GM23248 (cell line): ENCODE measurements around the gene SERPINA6. TPM values are rescaled to one million over a fixed set of nuclear protein-coding genes. Genes with fewer than 3 reads are reported as not detected.

ENCODE experiments used
- DNase-seq: peaks from one replicate; pipeline ENCODE4 v3.0.0-alpha.2; 2015
- H2AFZ ChIP-seq: fragments of 200-600 bp; sonication (generic); 2 replicates; pipeline ENCODE4 v1.6.1; 2016; ENCODE audit warnings: antibody characterized with exemption
- H3F3A ChIP-seq: fragments of 200-600 bp; sonication (generic); 2 replicates; pipeline ENCODE4 v1.6.1; 2016; ENCODE audit warnings: mild to moderate bottlenecking, antibody characterized with exemption, mixed run types; ENCODE audit not compliant: insufficient read depth
- H3K27ac ChIP-seq: fragments of 200-600 bp; sonication (generic); 2 replicates; pipeline ENCODE4 v1.5.1; 2016; ENCODE audit warnings: mild to moderate bottlenecking
- H3K27me3 ChIP-seq: fragments of 200-600 bp; sonication (generic); replicated peaks from 2 replicates; pipeline ENCODE4 v1.6.1; 2016; ENCODE audit warnings: mild to moderate bottlenecking; ENCODE audit not compliant: insufficient read depth
- H3K36me3 ChIP-seq: fragments of 200-600 bp; sonication (generic); 2 replicates; pipeline ENCODE4 v1.6.1; 2016; ENCODE audit warnings: low read depth, mild to moderate bottlenecking
- H3K4me1 ChIP-seq: fragments of 200-600 bp; sonication (generic); 2 replicates; pipeline ENCODE4 v1.6.1; 2016; ENCODE audit warnings: mild to moderate bottlenecking; ENCODE audit not compliant: insufficient read depth
- H3K4me2 ChIP-seq: fragments of 200-600 bp; sonication (generic); one replicate; pipeline ENCODE4 v1.6.1; 2016; ENCODE audit warnings: mild to moderate bottlenecking; ENCODE audit not compliant: unreplicated experiment
- H3K4me3 ChIP-seq: fragments of 200-600 bp; sonication (generic); 2 replicates; pipeline ENCODE4 v1.5.1; 2016; ENCODE audit warnings: mild to moderate bottlenecking
- H3K79me2 ChIP-seq: fragments of 200-600 bp; sonication (generic); 2 replicates; pipeline ENCODE4 v1.6.1; 2016; ENCODE audit warnings: mild to moderate bottlenecking; ENCODE audit not compliant: insufficient read depth
- H3K9ac ChIP-seq: fragments of 200-600 bp; sonication (generic); 2 replicates; pipeline ENCODE4 v1.6.1; 2016; ENCODE audit warnings: mild to moderate bottlenecking
- H3K9me2 ChIP-seq: fragments of 200-600 bp; sonication (generic); 2 replicates; pipeline ENCODE4 v1.6.1; 2016; ENCODE audit warnings: mixed run types, mild to moderate bottlenecking, moderate library complexity; ENCODE audit not compliant: insufficient read depth
- H3K9me3 ChIP-seq: fragments of 200-600 bp; sonication (generic); one replicate; pipeline ENCODE4 v1.6.1; 2017; ENCODE audit warnings: low read depth
- H4K20me1 ChIP-seq: fragments of 200-600 bp; sonication (generic); 2 replicates; pipeline ENCODE4 v1.6.0; 2016; ENCODE audit not compliant: insufficient read depth
- EZH2 ChIP-seq: fragments of 200-600 bp; sonication (generic); IDR thresholded peaks from 2 replicates; pipeline ENCODE4 v1.6.1; 2018; ENCODE audit warnings: antibody characterized with exemption, mild to moderate bottlenecking; ENCODE audit not compliant: insufficient read depth, poor library complexity, severe bottlenecking
- EZH2phosphoT487 ChIP-seq: fragments of 200-600 bp; sonication (generic); IDR thresholded peaks from 2 replicates; pipeline ENCODE4 v1.6.1; 2018; ENCODE audit warnings: antibody characterized with exemption, moderate library complexity, mild to moderate bottlenecking, low read depth; ENCODE audit not compliant: insufficient read depth
- WGBS, 2 experiments: methylation state at CpG; one replicate each; pipeline ENCODE4 v1.1.6; 2015 to 2017; ENCODE audit warnings: low lambda C conversion rate in 2 of 2, low coverage in 1 of 2; ENCODE audit errors: missing lambda C conversion rate in 2 of 2; 5-methylcytosine and 5-hydroxymethylcytosine counted together
- in situ Hi-C: fragments of 300-500 bp; cut with MboI; formaldehyde crosslinking; loops from 2 replicates; pipeline ENCODE4 v1.15.0; 2020
- polyA plus RNA-seq: library from polyadenylated mRNA; unstranded; fragments of >200 nt; fragmentation: Nextera tagmentation; extraction: Ambion mirVana; gene quantifications from 2 replicates; pipeline ENCODE4 v1.2.1, GENCODE V29; 2016
- total RNA-seq: library from RNA; depleted of rRNA; stranded (reverse); fragments of >200 nt; shearing (Covaris generic); gene quantifications from 2 replicates; pipeline ENCODE4 v1.2.3, GENCODE V29; 2014

Gene SERPINA6
- total and polyA plus RNA-seq, 2 experiments from 2014 or later: not detected

DNA sequence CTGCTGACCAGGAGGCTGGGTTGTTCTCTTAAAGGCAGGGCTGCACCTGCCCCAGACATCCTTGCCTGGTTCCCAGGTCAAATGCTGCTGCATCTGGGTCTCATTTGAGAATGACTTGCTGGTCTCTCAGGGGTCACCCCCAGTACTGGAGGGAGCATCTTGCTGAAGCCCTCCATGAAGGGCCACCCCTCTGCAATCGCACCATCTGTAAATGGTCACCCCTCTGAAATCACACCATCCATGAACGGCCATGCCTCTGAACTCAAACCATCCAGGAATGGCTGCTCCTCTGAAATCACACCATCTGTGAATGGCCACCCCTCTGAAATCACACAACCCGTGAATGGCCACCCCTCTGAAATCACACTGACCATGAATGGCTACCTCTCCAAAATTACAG lies 7.3 kb upstream of the SERPINA6 start:
- Histone ChIP-seq H2AFZ (no peak overlapping the region), H3F3A (no peaks in the 10 kb centered on the region), H3K4me3 (no peak overlapping the region), H3K79me2 (no peaks in the 10 kb centered on the region), H3K9ac (no peak overlapping the region), H3K9me2 (no peaks in the 10 kb centered on the region), H3K27ac (no peak overlapping the region), H3K27me3 (no peaks in the 10 kb centered on the region), H3K36me3 (no peaks in the 10 kb centered on the region), H3K4me1 (no peaks in the 10 kb centered on the region), H3K4me2 (no peak overlapping the region), H3K9me3 (no peaks in the 10 kb centered on the region), H4K20me1 (no peaks in the 10 kb centered on the region)
- 85 to 90% methylated on average over 3 of the region's 3 CpGs for WGBS, 2 experiments
- in situ Hi-C loops: no loop called here
- DNase-seq: no peak
- TF ChIP-seq EZH2phosphoT487: no peak

DNA sequence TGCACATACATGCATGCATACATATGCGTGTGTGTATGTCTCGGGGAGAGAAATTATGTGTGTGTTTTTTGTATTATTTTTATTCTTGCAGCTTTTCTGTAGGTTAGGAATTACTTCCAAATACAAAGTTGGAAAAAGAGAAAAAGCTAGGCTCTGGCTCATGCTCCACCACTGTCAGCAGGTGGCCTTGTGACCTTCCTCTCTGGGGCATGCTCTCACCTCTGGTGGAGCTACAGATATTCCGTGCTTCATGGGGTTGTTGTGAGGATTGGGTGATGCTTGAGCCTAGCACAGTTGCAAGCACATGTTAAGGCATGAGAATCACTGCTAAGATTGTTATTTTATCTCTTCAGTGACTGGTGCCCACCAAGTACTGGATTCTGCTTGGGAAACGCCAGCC lies 6.7 kb upstream of the SERPINA6 start:
- TF ChIP-seq EZH2: no peak
- no peak for TF ChIP-seq EZH2phosphoT487
- no peaks in the 10 kb centered on the region for H3K9me2 ChIP-seq
- no peak overlapping the region for H3K9ac ChIP-seq
- no peaks in the 10 kb centered on the region for H3K79me2 ChIP-seq
- no peaks in the 10 kb centered on the region for H3K36me3 ChIP-seq
- H3F3A ChIP-seq: no peaks in the 10 kb centered on the region
- 92 to 97% methylated on average over 4 of the region's 4 CpGs for WGBS, 2 experiments
- H3K4me2 ChIP-seq: no peak overlapping the region
- H2AFZ ChIP-seq: no peak overlapping the region
- no peak overlapping the region for H3K4me3 ChIP-seq
- H3K4me1 ChIP-seq: no peaks in the 10 kb centered on the region
- no peaks in the 10 kb centered on the region for H4K20me1 ChIP-seq
- H3K9me3 ChIP-seq: no peaks in the 10 kb centered on the region
- H3K27ac ChIP-seq: no peak overlapping the region
- in situ Hi-C loops: no loop called here
- H3K27me3 ChIP-seq: no peaks in the 10 kb centered on the region
- DNase-seq: no peak

GRCh38 chr14:94328196-94328595 lies 5.1 kb upstream of the SERPINA6 start:
- H2AFZ ChIP-seq: no peak overlapping the region
- no peaks in the 10 kb centered on the region for H3K79me2 ChIP-seq
- H3K9me2 ChIP-seq: no peaks in the 10 kb centered on the region
- no peaks in the 10 kb centered on the region for H4K20me1 ChIP-seq
- no peaks in the 10 kb centered on the region for H3K9me3 ChIP-seq
- H3K4me2 ChIP-seq: no peak overlapping the region
- H3K9ac ChIP-seq: no peak overlapping the region
- H3K4me1 ChIP-seq: peaks cover 4% of the 10 kb centered on the region
- 86 to 92% methylated on average over 2 of the region's 2 CpGs for WGBS, 2 experiments
- H3K4me3 ChIP-seq: no peak overlapping the region
- TF ChIP-seq EZH2phosphoT487: no peak
- no peak for TF ChIP-seq EZH2
- H3K27ac ChIP-seq: no peak overlapping the region
- H3K27me3 ChIP-seq: no peaks in the 10 kb centered on the region
- H3F3A ChIP-seq: peaks cover 7% of the 10 kb centered on the region
- in situ Hi-C loops: no loop called here
- H3K36me3 ChIP-seq: no peaks in the 10 kb centered on the region
- no peak for DNase-seq

DNA sequence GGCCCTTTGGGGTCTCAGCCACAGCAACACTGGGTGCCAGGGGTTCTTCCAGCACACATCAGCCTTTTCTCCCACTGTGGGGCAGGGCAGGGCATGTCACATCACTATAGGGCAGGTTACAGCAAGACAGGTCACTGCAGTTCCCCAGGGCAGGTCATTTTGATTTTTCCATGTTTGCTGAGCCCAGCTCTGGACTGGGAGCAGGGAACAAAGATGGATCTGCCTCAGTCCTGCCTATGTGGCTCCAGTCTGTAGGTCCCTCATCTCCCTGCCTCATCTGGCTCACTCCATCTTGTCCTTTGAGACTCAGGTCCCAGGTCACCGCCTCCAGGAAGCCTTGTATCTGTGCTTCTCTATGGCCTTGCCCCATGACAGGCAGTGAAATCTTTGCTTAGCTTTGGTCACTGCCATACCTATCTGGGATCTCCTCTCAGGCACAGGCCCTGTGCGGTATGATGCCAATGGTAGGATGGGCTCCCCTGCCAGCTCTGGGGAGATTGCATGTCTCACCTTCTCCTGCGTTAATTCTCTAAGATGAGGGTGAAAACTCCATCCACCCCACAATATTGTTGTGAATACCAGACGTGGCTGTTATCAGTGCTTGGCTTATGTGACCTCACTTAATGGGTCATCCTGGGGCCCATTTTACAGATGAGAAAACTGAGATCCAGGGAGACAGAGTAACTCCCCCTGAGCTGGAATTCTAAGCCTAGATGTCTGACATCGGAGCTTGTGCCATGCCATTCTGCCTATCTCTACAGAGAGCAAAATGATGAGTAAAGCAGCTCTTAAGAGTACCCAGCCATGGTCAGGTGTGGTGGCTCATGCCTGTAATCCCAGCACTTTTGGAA lies 1.5 kb downstream of the SERPINA6 start:
- Histone ChIP-seq H3K9me3 (no peaks in the 10 kb centered on the region), H3K79me2 (no peaks in the 10 kb centered on the region), H3K9me2 (no peaks in the 10 kb centered on the region), H3K4me1 (peaks cover 12% of the 10 kb centered on the region), H3K27me3 (no peaks in the 10 kb centered on the region), H3K36me3 (no peaks in the 10 kb centered on the region), H3K4me3 (no peak overlapping the region), H3F3A (peaks cover 15% of the 10 kb centered on the region), H4K20me1 (no peaks in the 10 kb centered on the region), H3K4me2 (no peak overlapping the region), H3K27ac (no peak overlapping the region), H2AFZ (no peak overlapping the region), H3K9ac (no peak overlapping the region)
- in situ Hi-C loops: no loop called here
- no peak for TF ChIP-seq EZH2phosphoT487
- no peak for TF ChIP-seq EZH2
- WGBS, 2 experiments: 75 to 77% methylated on average over 5 of the region's 5 CpGs
- DNase-seq: no peak
